Measurements from ENCODE around the gene RFXANK.
"Not testable (repeated sequence)": the region's sequence is repeated elsewhere in the genome, so short reads cannot be mapped to it uniquely, and the experiment has no call there.

The RFXANK gene

GRCh38 chr19:19206938-19207337 is 14.9 kb downstream of the RFXANK start:
- no peak for DNase-seq (ENCODE audit: low spot score)

- no peak for DNase-seq (ENCODE audit: low spot score)
Measured at GRCh38 chr19:19207637-19208572, 15.8 kb downstream of the RFXANK start.

- DNase-seq (ENCODE audit: low spot score) = no peak
Measured at GRCh38 chr19:19209372-19209771, 17.3 kb downstream of the RFXANK start.

GRCh38 chr19:19211499-19212420 is 19.7 kb downstream of the RFXANK start, which contains the start of gene NCAN:
NCAN (plus strand) TSS chr19:19211958; CDS start chr19:19216954, 4,996 bp downstream.
- no peak for DNase-seq (ENCODE audit: low spot score)

- no peak for DNase-seq (ENCODE audit: low spot score)
Measured at GRCh38 chr19:19212916-19213315, 20.9 kb downstream of the RFXANK start.

GRCh38 chr19:19213426-19214158 is 21.5 kb downstream of the RFXANK start:
- DNase-seq (ENCODE audit: low spot score) = no peak

- no peak for DNase-seq (ENCODE audit: low spot score)
Measured at GRCh38 chr19:19214159-19214490, 22.1 kb downstream of the RFXANK start.

GRCh38 chr19:19214892-19215291 is 22.8 kb downstream of the RFXANK start:
- peak; percentile 35 for DNase-seq (ENCODE audit: low spot score)

- DNase-seq (ENCODE audit: low spot score) = no peak
Measured at GRCh38 chr19:19215792-19216191, 23.7 kb downstream of the RFXANK start.

GRCh38 chr19:19217099-19217498 is 25.0 kb downstream of the RFXANK start:
- DNase-seq (ENCODE audit: low spot score) = peak; percentile 31

- DNase-seq (ENCODE audit: low spot score) = no peak
Measured at GRCh38 chr19:19218911-19219310, 26.9 kb downstream of the RFXANK start.

- DNase-seq (ENCODE audit: low spot score) = not testable (repeated sequence)
Measured at GRCh38 chr19:19221000-19221399, 28.9 kb downstream of the RFXANK start.

- no peak for DNase-seq (ENCODE audit: low spot score)
Measured at GRCh38 chr19:19223060-19223459, 31.0 kb downstream of the RFXANK start.

GRCh38 chr19:19223636-19224035 is 31.6 kb downstream of the RFXANK start:
- DNase-seq (ENCODE audit: low spot score) = no peak

GRCh38 chr19:19224150-19224851 is 32.2 kb downstream of the RFXANK start:
- DNase-seq (ENCODE audit: low spot score) = no peak

- peak; percentile 69 for DNase-seq (ENCODE audit: low spot score)
Measured at GRCh38 chr19:19224852-19225494, 32.9 kb downstream of the RFXANK start.

GRCh38 chr19:19226204-19226603 is 34.1 kb downstream of the RFXANK start:
- no peak for DNase-seq (ENCODE audit: low spot score)

- DNase-seq (ENCODE audit: low spot score) = no peak
Measured at GRCh38 chr19:19226663-19227062, 34.6 kb downstream of the RFXANK start.

- DNase-seq (ENCODE audit: low spot score) = no peak
Measured at GRCh38 chr19:19227217-19227616, 35.2 kb downstream of the RFXANK start.

GRCh38 chr19:19229701-19230100 is 37.6 kb downstream of the RFXANK start:
- no peak for DNase-seq (ENCODE audit: low spot score)

- DNase-seq (ENCODE audit: low spot score) = no peak
Measured at GRCh38 chr19:19230999-19231398, 38.9 kb downstream of the RFXANK start.
